Loucy (cell line): ENCODE measurements around the gene ASPHD2.

ENCODE experiments used
- H2AFZ ChIP-seq: fragments of 200-600 bp; sonication (generic); 2 replicates; pipeline ENCODE4 v1.6.0; 2016; ENCODE audit warnings: antibody characterized with exemption, mild to moderate bottlenecking, low read length, moderate library complexity
- H3F3A ChIP-seq: fragments of 200-600 bp; 2 replicates; pipeline ENCODE4 v1.6.0; 2016; ENCODE audit warnings: antibody characterized with exemption, low read depth, mild to moderate bottlenecking
- H3K27me3 ChIP-seq: fragments of 200-600 bp; sonication (generic); 2 replicates; pipeline ENCODE4 v1.6.1; 2014; ENCODE audit warnings: low read length, mild to moderate bottlenecking; ENCODE audit not compliant: insufficient read depth, poor library complexity, severe bottlenecking
- H3K36me3 ChIP-seq: fragments of 200-600 bp; sonication (generic); 2 replicates; pipeline ENCODE4 v1.6.1; 2016; ENCODE audit warnings: low read length; ENCODE audit not compliant: insufficient read depth
- H3K4me1 ChIP-seq: fragments of 200-600 bp; sonication (generic); 2 replicates; pipeline ENCODE4 v1.5.1; 2014; ENCODE audit warnings: low read length, mild to moderate bottlenecking; ENCODE audit not compliant: insufficient read depth, poor library complexity, severe bottlenecking
- H3K4me2 ChIP-seq: fragments of 200-600 bp; sonication (generic); 2 replicates; pipeline ENCODE4 v1.6.0; 2014; ENCODE audit warnings: antibody characterized with exemption, low read length, low read depth, mild to moderate bottlenecking; ENCODE audit not compliant: poor library complexity, severe bottlenecking
- H3K4me3 ChIP-seq: fragments of 200-600 bp; sonication (generic); 2 replicates; pipeline ENCODE4 v1.5.1; 2014; ENCODE audit warnings: low read length, mild to moderate bottlenecking, mixed read lengths; ENCODE audit not compliant: poor library complexity, severe bottlenecking
- H3K79me2 ChIP-seq: fragments of 200-600 bp; sonication (generic); 2 replicates; pipeline ENCODE4 v1.6.1; 2014; ENCODE audit warnings: low read length; ENCODE audit not compliant: insufficient read depth
- H3K9ac ChIP-seq: fragments of 200-600 bp; sonication (generic); 2 replicates; pipeline ENCODE4 v1.6.0; 2014; ENCODE audit warnings: mild to moderate bottlenecking, low read depth, low read length, moderate library complexity; ENCODE audit not compliant: poor library complexity, severe bottlenecking
- H3K9me2 ChIP-seq: fragments of 200-600 bp; sonication (generic); replicated peaks from 2 replicates; pipeline ENCODE4 v1.6.1; 2016; ENCODE audit warnings: low read depth, low read length, mixed read lengths
- H3K9me3 ChIP-seq: fragments of 200-600 bp; sonication (generic); 2 replicates; pipeline ENCODE4 v1.6.1; 2014; ENCODE audit warnings: mild to moderate bottlenecking, antibody characterized with exemption, low read length, low read depth; ENCODE audit not compliant: insufficient read depth
- H4K20me1 ChIP-seq: fragments of 200-600 bp; sonication (generic); 2 replicates; pipeline ENCODE4 v1.6.0; 2014; ENCODE audit warnings: antibody characterized with exemption, low read length, mild to moderate bottlenecking; ENCODE audit not compliant: insufficient read depth, poor library complexity, severe bottlenecking
- EZH2phosphoT487 ChIP-seq: fragments of 200-600 bp; IDR thresholded peaks from 2 replicates; pipeline ENCODE4 v1.6.1; 2018; ENCODE audit warnings: antibody characterized with exemption, mild to moderate bottlenecking, moderate library complexity, borderline replicate concordance
- TF ChIP-seq, protein P1 (sequence below): fragments of 200-600 bp; sonication (generic); conservative IDR thresholded peaks from 2 replicates; pipeline ENCODE4 v1.5.1; 2014; ENCODE audit warnings: mild to moderate bottlenecking, antibody characterized with exemption, low read length

Gene ASPHD2

DNA sequence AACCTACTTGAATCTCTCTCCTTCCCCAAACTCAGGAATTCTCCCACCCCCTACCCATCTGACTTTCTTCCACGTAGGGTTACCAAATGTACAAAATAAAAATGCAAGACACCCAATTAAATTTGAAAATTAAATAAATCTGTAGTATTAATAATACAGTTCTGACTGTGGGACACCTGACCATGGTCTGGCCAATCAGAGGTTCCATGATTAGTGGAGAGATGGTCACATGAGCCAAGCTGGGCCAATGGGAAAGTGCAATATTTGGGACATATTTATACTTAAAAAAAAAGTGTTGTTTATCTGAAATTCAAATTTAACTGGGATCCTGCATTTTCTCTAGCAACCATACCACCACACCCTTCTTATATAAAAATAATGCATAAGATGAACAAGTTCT lies 29.8 kb upstream of the ASPHD2 start:
- Histone ChIP-seq H3K9me2 (no peaks in the 10 kb centered on the region), H3K4me1 (no peaks in the 10 kb centered on the region), H4K20me1 (no peaks in the 10 kb centered on the region), H3K9ac (no peak overlapping the region), H3K79me2 (no peaks in the 10 kb centered on the region), H3K4me3 (no peak overlapping the region), H3K9me3 (no peaks in the 10 kb centered on the region), H3K4me2 (no peak overlapping the region), H3F3A (no peaks in the 10 kb centered on the region), H3K36me3 (no peaks in the 10 kb centered on the region), H2AFZ (peak overlapping the region; percentile 10; the same call in 1 of the 2 replicates), H3K27me3 (no peaks in the 10 kb centered on the region)
- TF ChIP-seq, protein P1, sequence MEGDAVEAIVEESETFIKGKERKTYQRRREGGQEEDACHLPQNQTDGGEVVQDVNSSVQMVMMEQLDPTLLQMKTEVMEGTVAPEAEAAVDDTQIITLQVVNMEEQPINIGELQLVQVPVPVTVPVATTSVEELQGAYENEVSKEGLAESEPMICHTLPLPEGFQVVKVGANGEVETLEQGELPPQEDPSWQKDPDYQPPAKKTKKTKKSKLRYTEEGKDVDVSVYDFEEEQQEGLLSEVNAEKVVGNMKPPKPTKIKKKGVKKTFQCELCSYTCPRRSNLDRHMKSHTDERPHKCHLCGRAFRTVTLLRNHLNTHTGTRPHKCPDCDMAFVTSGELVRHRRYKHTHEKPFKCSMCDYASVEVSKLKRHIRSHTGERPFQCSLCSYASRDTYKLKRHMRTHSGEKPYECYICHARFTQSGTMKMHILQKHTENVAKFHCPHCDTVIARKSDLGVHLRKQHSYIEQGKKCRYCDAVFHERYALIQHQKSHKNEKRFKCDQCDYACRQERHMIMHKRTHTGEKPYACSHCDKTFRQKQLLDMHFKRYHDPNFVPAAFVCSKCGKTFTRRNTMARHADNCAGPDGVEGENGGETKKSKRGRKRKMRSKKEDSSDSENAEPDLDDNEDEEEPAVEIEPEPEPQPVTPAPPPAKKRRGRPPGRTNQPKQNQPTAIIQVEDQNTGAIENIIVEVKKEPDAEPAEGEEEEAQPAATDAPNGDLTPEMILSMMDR: no peak
- TF ChIP-seq EZH2phosphoT487: no peak

DNA sequence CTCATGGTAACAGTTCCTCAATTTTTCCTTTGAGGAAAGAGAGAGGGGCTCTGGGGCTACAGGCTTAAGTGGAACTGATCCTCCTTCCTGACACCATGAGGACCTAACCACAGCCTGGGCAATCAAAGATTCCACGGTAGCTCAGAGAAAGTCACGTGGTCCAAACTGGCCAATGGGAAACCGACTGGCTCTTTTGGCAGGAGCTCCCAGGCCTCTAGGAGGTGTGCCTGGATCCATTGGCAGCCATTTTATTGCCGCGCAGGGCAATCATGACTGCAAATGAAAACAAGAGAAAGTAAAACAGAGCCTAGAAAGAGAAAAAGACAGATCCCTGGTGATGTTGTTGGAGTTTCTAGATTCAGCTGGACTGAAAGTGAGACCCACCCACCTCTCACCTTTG lies 27.3 kb upstream of the ASPHD2 start:
- Histone ChIP-seq H4K20me1 (no peaks in the 10 kb centered on the region), H3K9me3 (no peaks in the 10 kb centered on the region), H3K36me3 (no peaks in the 10 kb centered on the region), H2AFZ (0 out of 2 replicates have a peak overlapping the region, but pooled peaks have one; percentile 56), H3K4me1 (no peaks in the 10 kb centered on the region), H3K9me2 (no peaks in the 10 kb centered on the region), H3K4me3 (no peak overlapping the region), H3K79me2 (no peaks in the 10 kb centered on the region), H3K9ac (no peak overlapping the region), H3K4me2 (no peak overlapping the region), H3K27me3 (no peaks in the 10 kb centered on the region), H3F3A (no peaks in the 10 kb centered on the region)
- TF ChIP-seq EZH2phosphoT487: no peak
- TF ChIP-seq, protein P1: no peak

DNA sequence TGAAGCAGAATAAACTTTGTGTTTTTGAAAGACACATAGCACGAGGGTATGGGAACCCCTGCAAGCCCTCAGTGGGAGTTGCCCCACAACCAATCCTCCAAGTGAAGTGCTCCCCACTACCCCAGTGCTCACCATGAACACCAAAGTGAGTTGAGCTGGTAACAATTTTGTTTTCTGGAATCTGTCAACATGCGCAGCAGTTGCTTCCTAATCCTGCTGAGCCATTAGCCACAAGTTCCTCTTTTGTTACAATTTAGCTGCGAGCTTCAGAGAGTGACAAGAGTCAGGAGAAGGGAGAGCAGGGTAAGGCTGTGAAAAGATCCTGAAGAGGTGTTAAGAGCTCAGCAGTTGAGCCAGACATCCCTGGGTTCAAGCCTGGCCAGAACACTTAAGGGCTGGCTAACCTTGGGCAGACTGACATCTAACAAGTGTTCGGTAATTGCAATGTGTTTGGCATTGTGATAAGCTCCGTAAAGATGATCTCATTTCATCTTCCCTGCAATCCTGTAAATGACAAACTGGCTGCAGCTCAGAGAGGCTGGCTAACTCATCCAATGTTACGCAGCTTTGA lies 24.1 kb upstream of the ASPHD2 start:
- TF ChIP-seq, protein P1: no peak
- TF ChIP-seq EZH2phosphoT487: no peak
- no peaks in the 10 kb centered on the region for H3F3A ChIP-seq
- H3K4me2 ChIP-seq: no peak overlapping the region
- no peaks in the 10 kb centered on the region for H3K36me3 ChIP-seq
- H3K79me2 ChIP-seq: no peaks in the 10 kb centered on the region
- no peak overlapping the region for H3K4me3 ChIP-seq
- no peak overlapping the region for H2AFZ ChIP-seq
- no peak overlapping the region for H3K9ac ChIP-seq
- no peaks in the 10 kb centered on the region for H3K9me3 ChIP-seq
- no peaks in the 10 kb centered on the region for H4K20me1 ChIP-seq
- no peaks in the 10 kb centered on the region for H3K9me2 ChIP-seq
- no peaks in the 10 kb centered on the region for H3K27me3 ChIP-seq
- H3K4me1 ChIP-seq: no peaks in the 10 kb centered on the region
